GM23338 (cell line): ENCODE results near the gene IL6R. TPM values are rescaled to one million over a fixed set of nuclear protein-coding genes. Genes with fewer than 3 reads are reported as not detected.

Source experiments
- ATAC-seq: fragments of 200-7000 bp; cut with Tn5 transposase; 3 replicates; pipeline ENCODE4 v1.9.1; 2020
- DNase-seq: peaks from one replicate; pipeline ENCODE4 v3.0.0-alpha.2; 2015; ENCODE audit warnings: low spot score
- H2AFZ ChIP-seq: fragments of 200-600 bp; sonication (generic); 2 replicates; pipeline ENCODE4 v1.8.0; 2016; ENCODE audit warnings: antibody characterized with exemption, mild to moderate bottlenecking, moderate library complexity
- H3F3A ChIP-seq: fragments of 200-600 bp; sonication (generic); replicated peaks from 2 replicates; pipeline ENCODE4 v1.8.0; 2017; ENCODE audit warnings: antibody characterized with exemption, mixed run types, low read depth
- H3K27ac ChIP-seq: fragments of 200-600 bp; sonication (generic); 2 replicates; pipeline ENCODE4 v1.6.1; 2016; ENCODE audit warnings: low read depth
- H3K27me3 ChIP-seq: fragments of 200-600 bp; sonication (generic); 2 replicates; pipeline ENCODE4 v1.8.0; 2016; ENCODE audit warnings: mild to moderate bottlenecking, mixed run types, moderate library complexity; ENCODE audit not compliant: insufficient read depth
- H3K36me3 ChIP-seq: fragments of 200-600 bp; sonication (generic); 2 replicates; pipeline ENCODE4 v1.8.0; 2016; ENCODE audit warnings: mild to moderate bottlenecking; ENCODE audit not compliant: insufficient read depth
- H3K4me1 ChIP-seq: fragments of 200-600 bp; sonication (generic); 2 replicates; pipeline ENCODE4 v1.8.0; 2016; ENCODE audit warnings: mild to moderate bottlenecking, moderate library complexity; ENCODE audit not compliant: insufficient read depth
- H3K4me2 ChIP-seq: fragments of 200-600 bp; sonication (generic); 2 replicates; pipeline ENCODE4 v1.7.1; 2017; ENCODE audit warnings: mixed run types
- H3K4me3 ChIP-seq: fragments of 200-600 bp; sonication (generic); 2 replicates; pipeline ENCODE4 v1.6.1; 2016; ENCODE audit warnings: mixed run types
- H3K79me2 ChIP-seq: fragments of 200-600 bp; sonication (generic); replicated peaks from 2 replicates; pipeline ENCODE4 v1.8.0; 2017; ENCODE audit warnings: mild to moderate bottlenecking; ENCODE audit not compliant: insufficient read depth
- H3K9me2 ChIP-seq: fragments of 200-600 bp; sonication (generic); 2 replicates; pipeline ENCODE4 v1.8.0; 2017; ENCODE audit not compliant: insufficient read depth
- H4K20me1 ChIP-seq: fragments of 200-600 bp; sonication (generic); replicated peaks from 2 replicates; pipeline ENCODE4 v1.8.0; 2017; ENCODE audit warnings: mild to moderate bottlenecking; ENCODE audit not compliant: insufficient read depth
- H3K27ac Mint-ChIP-seq: 2 replicates; pipeline ENCODE4 v1.8.0; 2020; ENCODE audit warnings: inconsistent platforms, mild to moderate bottlenecking, moderate library complexity, mixed read lengths
- H3K27me3 Mint-ChIP-seq: 3 replicates; pipeline ENCODE4 v1.8.0; 2022; ENCODE audit warnings: low read depth, mild to moderate bottlenecking, moderate library complexity, mixed read lengths, inconsistent platforms; ENCODE audit not compliant: insufficient read depth, poor library complexity
- H3K36me3 Mint-ChIP-seq: 3 replicates; pipeline ENCODE4 v1.8.0; 2021; ENCODE audit warnings: low read depth, mild to moderate bottlenecking, inconsistent platforms, moderate library complexity, mixed read lengths
- H3K4me1 Mint-ChIP-seq: 3 replicates; pipeline ENCODE4 v1.8.0; 2020; ENCODE audit warnings: mild to moderate bottlenecking, inconsistent platforms, mixed read lengths
- H3K4me3 Mint-ChIP-seq: 3 replicates; pipeline ENCODE4 v1.8.0; 2021; ENCODE audit warnings: moderate library complexity, mild to moderate bottlenecking, inconsistent platforms, mixed read lengths
- H3K9me3 Mint-ChIP-seq: 3 replicates; pipeline ENCODE4 v1.8.0; 2020; ENCODE audit warnings: moderate library complexity, mild to moderate bottlenecking, inconsistent platforms, mixed read lengths
- POLR2AphosphoS5 ChIP-seq: IDR thresholded peaks from 2 replicates; pipeline ENCODE4 v1.6.1; 2016; ENCODE audit warnings: antibody characterized with exemption, low read depth
- STAT1 ChIP-seq: IDR thresholded peaks from one replicate; pipeline ENCODE4 v1.6.1; 2016; ENCODE audit warnings: antibody characterized with exemption; ENCODE audit not compliant: unreplicated experiment
- ZNF114 ChIP-seq: fragments of 250-450 bp; sonication (Bioruptor Pico); IDR thresholded peaks from 2 replicates; pipeline ENCODE4 v1.5.0; 2020; ENCODE audit warnings: mild to moderate bottlenecking, moderate library complexity
- polyA plus RNA-seq: library from polyadenylated mRNA; unstranded; fragments of >200 nt; fragmentation: Nextera tagmentation; extraction: Ambion mirVana; gene quantifications from 2 replicates; pipeline ENCODE4 v1.2.1, GENCODE V29; 2016
- total RNA-seq: library from RNA; depleted of rRNA; stranded (reverse); fragments of >200 nt; shearing (Covaris generic); gene quantifications from 2 replicates; pipeline ENCODE4 v1.2.3, GENCODE V29; 2014
- TF ChIP-seq, protein P1 (sequence below): IDR thresholded peaks from one replicate; pipeline ENCODE4 v1.6.1; 2018; ENCODE audit warnings: antibody characterized with exemption; ENCODE audit not compliant: unreplicated experiment
- TF ChIP-seq, protein P2 (sequence below), 2 experiments: fragments of 200-600 bp in 1 of 2; sonication (generic) in 1 of 2; conservative IDR thresholded peaks; 2 replicates each; pipeline versions ENCODE4 v1.5.1 to v1.6.1; 2016 to 2017; ENCODE audit warnings: antibody characterized with exemption in 2 of 2, low read depth in 2 of 2, mild to moderate bottlenecking in 2 of 2, moderate library complexity in 1 of 2
- TF ChIP-seq, protein P3 (sequence below): IDR thresholded peaks from 2 replicates; pipeline ENCODE4 v1.6.1; 2016; ENCODE audit warnings: antibody characterized with exemption

The IL6R gene
- total and polyA plus RNA-seq, 2 experiments from 2014 or later: 1.0 to 13.8 TPM

DNA sequence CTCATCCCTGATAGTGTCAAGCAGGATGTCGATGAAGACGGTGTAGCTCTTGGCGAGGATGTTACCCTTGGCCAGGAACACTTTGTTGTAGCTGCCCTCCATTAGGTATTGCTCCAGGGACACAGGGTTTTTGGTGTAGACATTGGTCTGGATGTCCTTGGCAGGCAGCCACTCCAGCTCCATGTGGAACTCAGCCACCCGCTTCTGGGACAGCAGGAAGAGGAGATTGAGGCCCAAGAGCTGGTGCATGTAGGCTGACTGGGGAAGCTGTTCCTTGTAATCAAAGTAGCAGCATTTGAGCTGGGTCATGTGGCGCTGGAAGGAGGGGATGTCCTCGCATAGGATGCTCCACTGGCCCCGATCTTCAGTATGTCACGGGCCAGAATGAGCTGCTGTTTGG, 9.5 kb downstream of the IL6R start:
- no peak overlapping the region for H3K4me3 ChIP-seq
- H3F3A ChIP-seq: no peaks in the 10 kb centered on the region
- Mint-ChIP-seq H3K4me1 (peaks cover 24% of the 10 kb centered on the region), H3K4me3 (no peak overlapping the region), H3K9me3 (no peaks in the 10 kb centered on the region), H3K27me3 (peaks cover 6% of the 10 kb centered on the region), H3K27ac (no peak overlapping the region), H3K36me3 (no peaks in the 10 kb centered on the region)
- H3K4me2 ChIP-seq: no peak overlapping the region
- no peak overlapping the region for H2AFZ ChIP-seq
- ATAC-seq (no peak), DNase-seq (no peak)
- peaks cover 12% of the 10 kb centered on the region for H3K4me1 ChIP-seq
- no peaks in the 10 kb centered on the region for H3K27me3 ChIP-seq
- H3K27ac ChIP-seq: no peak overlapping the region
- H3K9me2 ChIP-seq: no peaks in the 10 kb centered on the region
- H3K79me2 ChIP-seq: no peaks in the 10 kb centered on the region
- no peaks in the 10 kb centered on the region for H4K20me1 ChIP-seq
- TF ChIP-seq, protein P1, sequence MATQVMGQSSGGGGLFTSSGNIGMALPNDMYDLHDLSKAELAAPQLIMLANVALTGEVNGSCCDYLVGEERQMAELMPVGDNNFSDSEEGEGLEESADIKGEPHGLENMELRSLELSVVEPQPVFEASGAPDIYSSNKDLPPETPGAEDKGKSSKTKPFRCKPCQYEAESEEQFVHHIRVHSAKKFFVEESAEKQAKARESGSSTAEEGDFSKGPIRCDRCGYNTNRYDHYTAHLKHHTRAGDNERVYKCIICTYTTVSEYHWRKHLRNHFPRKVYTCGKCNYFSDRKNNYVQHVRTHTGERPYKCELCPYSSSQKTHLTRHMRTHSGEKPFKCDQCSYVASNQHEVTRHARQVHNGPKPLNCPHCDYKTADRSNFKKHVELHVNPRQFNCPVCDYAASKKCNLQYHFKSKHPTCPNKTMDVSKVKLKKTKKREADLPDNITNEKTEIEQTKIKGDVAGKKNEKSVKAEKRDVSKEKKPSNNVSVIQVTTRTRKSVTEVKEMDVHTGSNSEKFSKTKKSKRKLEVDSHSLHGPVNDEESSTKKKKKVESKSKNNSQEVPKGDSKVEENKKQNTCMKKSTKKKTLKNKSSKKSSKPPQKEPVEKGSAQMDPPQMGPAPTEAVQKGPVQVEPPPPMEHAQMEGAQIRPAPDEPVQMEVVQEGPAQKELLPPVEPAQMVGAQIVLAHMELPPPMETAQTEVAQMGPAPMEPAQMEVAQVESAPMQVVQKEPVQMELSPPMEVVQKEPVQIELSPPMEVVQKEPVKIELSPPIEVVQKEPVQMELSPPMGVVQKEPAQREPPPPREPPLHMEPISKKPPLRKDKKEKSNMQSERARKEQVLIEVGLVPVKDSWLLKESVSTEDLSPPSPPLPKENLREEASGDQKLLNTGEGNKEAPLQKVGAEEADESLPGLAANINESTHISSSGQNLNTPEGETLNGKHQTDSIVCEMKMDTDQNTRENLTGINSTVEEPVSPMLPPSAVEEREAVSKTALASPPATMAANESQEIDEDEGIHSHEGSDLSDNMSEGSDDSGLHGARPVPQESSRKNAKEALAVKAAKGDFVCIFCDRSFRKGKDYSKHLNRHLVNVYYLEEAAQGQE: no peak
- TF ChIP-seq STAT1: no peak
- no peaks in the 10 kb centered on the region for H3K36me3 ChIP-seq

DNA sequence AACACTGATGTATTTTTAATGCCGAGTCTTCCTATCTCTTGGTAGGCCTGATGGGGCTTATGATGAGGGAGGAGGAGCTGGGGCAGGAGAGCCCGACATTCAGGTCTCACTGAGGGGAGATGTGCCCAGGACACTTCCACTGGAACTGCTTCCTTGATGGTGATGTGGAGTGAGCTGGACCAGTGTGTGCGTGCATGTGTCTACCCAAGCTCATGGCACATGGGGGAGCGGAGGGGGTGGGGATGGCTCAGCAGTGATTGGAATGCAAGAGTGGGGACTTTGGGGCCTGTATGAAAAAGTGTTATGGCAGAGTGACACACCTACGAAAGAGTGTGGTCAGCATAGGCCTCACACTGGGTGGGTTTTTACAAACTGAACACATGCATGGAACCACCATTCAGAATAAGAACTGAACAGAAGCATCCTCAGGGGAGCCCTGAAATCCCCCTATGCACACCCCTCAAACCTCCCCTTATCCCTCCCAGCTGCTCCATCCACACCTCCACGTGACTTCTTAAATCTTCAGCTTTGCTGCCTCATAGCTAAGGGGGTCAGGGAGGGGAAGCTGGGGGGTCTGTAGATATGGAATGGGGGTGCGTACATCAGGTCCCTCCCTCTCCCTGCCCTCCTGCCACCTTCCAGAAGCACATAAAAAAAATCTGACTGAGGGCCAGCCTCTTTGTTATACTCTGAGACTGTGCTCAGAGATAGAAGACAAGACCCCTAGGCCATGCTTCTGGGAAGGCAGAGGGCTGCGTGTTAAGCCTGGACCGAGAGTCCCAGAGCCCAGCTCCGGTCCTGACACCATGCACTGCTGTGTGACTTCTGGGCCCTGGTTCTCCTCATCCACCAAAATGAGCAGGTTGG, 11.6 kb downstream of the IL6R start:
- no peaks in the 10 kb centered on the region for H3K36me3 ChIP-seq
- H3K27ac ChIP-seq: no peak overlapping the region
- no peaks in the 10 kb centered on the region for H4K20me1 ChIP-seq
- no peak overlapping the region for H3K4me3 ChIP-seq
- Mint-ChIP-seq H3K27me3 (peaks cover 6% of the 10 kb centered on the region), H3K36me3 (no peaks in the 10 kb centered on the region), H3K4me1 (peaks cover 17% of the 10 kb centered on the region), H3K9me3 (no peaks in the 10 kb centered on the region), H3K27ac (no peak overlapping the region), H3K4me3 (no peak overlapping the region)
- no peaks in the 10 kb centered on the region; the same call in 1 of the 2 replicates for H3K4me1 ChIP-seq
- no peaks in the 10 kb centered on the region for H3K79me2 ChIP-seq
- DNase-seq: no peak
- no peaks in the 10 kb centered on the region for H3K27me3 ChIP-seq
- no peak for ATAC-seq
- H2AFZ ChIP-seq: no peak overlapping the region
- H3K4me2 ChIP-seq: no peak overlapping the region
- no peaks in the 10 kb centered on the region for H3F3A ChIP-seq
- no peaks in the 10 kb centered on the region for H3K9me2 ChIP-seq
- TF ChIP-seq, protein P1: no peak
- TF ChIP-seq ZNF114 (CRISPR knock-in tag) (no peak), STAT1 (no peak), POLR2AphosphoS5 (no peak)
- TF ChIP-seq, protein P2, sequence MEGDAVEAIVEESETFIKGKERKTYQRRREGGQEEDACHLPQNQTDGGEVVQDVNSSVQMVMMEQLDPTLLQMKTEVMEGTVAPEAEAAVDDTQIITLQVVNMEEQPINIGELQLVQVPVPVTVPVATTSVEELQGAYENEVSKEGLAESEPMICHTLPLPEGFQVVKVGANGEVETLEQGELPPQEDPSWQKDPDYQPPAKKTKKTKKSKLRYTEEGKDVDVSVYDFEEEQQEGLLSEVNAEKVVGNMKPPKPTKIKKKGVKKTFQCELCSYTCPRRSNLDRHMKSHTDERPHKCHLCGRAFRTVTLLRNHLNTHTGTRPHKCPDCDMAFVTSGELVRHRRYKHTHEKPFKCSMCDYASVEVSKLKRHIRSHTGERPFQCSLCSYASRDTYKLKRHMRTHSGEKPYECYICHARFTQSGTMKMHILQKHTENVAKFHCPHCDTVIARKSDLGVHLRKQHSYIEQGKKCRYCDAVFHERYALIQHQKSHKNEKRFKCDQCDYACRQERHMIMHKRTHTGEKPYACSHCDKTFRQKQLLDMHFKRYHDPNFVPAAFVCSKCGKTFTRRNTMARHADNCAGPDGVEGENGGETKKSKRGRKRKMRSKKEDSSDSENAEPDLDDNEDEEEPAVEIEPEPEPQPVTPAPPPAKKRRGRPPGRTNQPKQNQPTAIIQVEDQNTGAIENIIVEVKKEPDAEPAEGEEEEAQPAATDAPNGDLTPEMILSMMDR (conservative IDR thresholded peaks at IDR 0.05; ENCODE audit: low read depth in 2 of 2): no peak
- TF ChIP-seq, protein P3, sequence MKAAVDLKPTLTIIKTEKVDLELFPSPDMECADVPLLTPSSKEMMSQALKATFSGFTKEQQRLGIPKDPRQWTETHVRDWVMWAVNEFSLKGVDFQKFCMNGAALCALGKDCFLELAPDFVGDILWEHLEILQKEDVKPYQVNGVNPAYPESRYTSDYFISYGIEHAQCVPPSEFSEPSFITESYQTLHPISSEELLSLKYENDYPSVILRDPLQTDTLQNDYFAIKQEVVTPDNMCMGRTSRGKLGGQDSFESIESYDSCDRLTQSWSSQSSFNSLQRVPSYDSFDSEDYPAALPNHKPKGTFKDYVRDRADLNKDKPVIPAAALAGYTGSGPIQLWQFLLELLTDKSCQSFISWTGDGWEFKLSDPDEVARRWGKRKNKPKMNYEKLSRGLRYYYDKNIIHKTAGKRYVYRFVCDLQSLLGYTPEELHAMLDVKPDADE: no peak
